ENCODE results near the gene TTLL11. TPM values are rescaled to one million over a fixed set of nuclear protein-coding genes. Genes with fewer than 3 reads are reported as not detected.

The TTLL11 gene
- total and polyA plus RNA-seq, 2 of the 8 experiments (the other 6 are each of a cell fraction or from before 2014, with no cell fraction given): 0.56 to 0.80 TPM

DNA sequence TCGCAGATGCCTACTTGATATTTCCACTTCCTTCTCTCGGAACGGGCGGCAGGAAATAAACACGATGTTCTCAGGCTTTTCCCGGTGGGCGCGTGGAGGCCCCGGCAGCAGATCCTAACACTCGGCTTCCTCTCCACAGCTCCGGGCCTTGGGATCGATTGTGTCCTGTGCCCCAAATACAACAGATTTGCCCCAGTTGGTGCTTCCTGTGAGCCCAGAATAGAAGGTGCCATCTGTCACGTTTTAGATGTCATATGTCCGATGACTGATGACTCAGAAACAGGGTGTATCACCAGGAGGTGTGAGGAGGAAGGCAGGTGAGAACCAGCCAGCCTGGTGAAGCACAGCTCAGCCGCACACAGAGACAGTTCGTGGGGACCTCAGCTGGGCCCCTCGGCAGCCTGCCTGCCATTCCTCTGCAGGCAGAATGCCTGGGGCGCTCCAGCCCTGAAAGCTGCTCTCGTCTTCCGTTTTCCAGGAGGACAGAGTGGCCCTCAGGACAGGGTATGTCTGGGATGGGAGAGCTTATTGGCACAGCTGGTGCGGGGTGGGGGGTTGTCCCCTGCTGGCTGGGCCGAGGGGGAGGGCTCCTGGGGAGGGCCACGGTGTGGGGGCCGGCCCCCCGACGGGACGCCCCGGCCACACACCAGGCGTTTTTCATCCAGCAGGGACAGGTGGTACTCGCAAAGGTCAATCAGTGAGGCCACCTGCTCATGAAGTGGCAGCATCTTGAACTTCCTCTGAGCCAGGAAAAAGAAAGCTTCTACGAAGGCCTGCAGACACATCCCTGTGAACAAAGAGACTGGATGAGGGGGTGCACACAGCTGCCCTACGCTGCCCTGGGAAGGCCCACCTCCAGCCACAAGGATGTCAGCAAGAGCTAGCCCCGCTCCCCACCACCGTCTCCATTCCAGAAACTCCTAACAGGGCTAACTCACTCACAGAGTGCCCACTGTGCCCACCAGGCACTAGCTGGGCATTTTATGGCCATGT, 270.7 kb downstream of the TTLL11 start (continued):
- TF ChIP-seq CTBP2 (IDR thresholded peaks at IDR 0.05; ENCODE audit: borderline replicate concordance, insufficient read depth, insufficient read length, low read length) (no peak), YY1 (IDR thresholded peaks at IDR 0.05; ENCODE audit: low read depth, low read length) (no peak)

Measured in H1 (cell line).